ENCODE data around the gene NKAPL. TPM values are rescaled to one million over a fixed set of nuclear protein-coding genes. Genes with fewer than 3 reads are reported as not detected.

The NKAPL gene
- total RNA-seq, 4 donors from 2014 or later = 2.8 to 6.7 (median 4.7) TPM

GRCh38 chr6:28235912-28236452 is 23.1 kb upstream of the NKAPL start:
- TF ChIP-seq POLR2AphosphoS5 (IDR thresholded peaks at IDR 0.05) (no peak), POLR2A (IDR thresholded peaks at IDR 0.05; ENCODE audit: low read depth) (no peak), CTCF (IDR thresholded peaks at IDR 0.05) (no peak), EP300 (IDR thresholded peaks at IDR 0.05) (no peak)
- Histone ChIP-seq H3K27ac (replicated peaks in 1 of 4) (no peak overlapping the region), H3K27me3 (no peaks in the 10 kb centered on the region), H3K9me3 (no peaks in the 10 kb centered on the region), H3K4me1 (no peaks in the 10 kb centered on the region), H3K4me3 (no peak overlapping the region), H3K36me3 (peaks cover 17 to 56% (median 30%) of the 10 kb centered on the region in 4 donors)
- DNase-seq (ENCODE audit: extremely low spot score) = no peak
- 93% methylated on average over 3 of the region's 3 CpGs for WGBS
- intact Hi-C loops (cut with DNase I) = no loop called here

GRCh38 chr6:28239636-28240035 is 19.5 kb upstream of the NKAPL start:
- no peak overlapping the region for H3K4me3 ChIP-seq
- H3K9me3 ChIP-seq = no peaks in the 10 kb centered on the region
- no peaks in the 10 kb centered on the region for H3K4me1 ChIP-seq
- no peaks in the 10 kb centered on the region for H3K27me3 ChIP-seq
- 89% methylated on average over 1 of the region's 1 CpG for WGBS
- H3K27ac ChIP-seq (replicated peaks in 1 of 4) = no peak overlapping the region
- DNase-seq (ENCODE audit: extremely low spot score) = no peak
- peaks cover 7 to 36% (median 12%) of the 10 kb centered on the region in 4 donors for H3K36me3 ChIP-seq
- intact Hi-C loops (cut with DNase I) = no loop called here
- TF ChIP-seq CTCF (IDR thresholded peaks at IDR 0.05) (no peak), POLR2A (IDR thresholded peaks at IDR 0.05; ENCODE audit: low read depth) (no peak), POLR2AphosphoS5 (IDR thresholded peaks at IDR 0.05) (no peak), EP300 (IDR thresholded peaks at IDR 0.05) (no peak)

- no peak for DNase-seq (ENCODE audit: extremely low spot score)
- WGBS = 100% methylated on average over 1 of the region's 1 CpG
- H3K4me3 ChIP-seq = no peak overlapping the region
- intact Hi-C loops (cut with DNase I) = no loop called here
- no peak for TF ChIP-seq POLR2AphosphoS5 (IDR thresholded peaks at IDR 0.05)
- TF ChIP-seq POLR2A (IDR thresholded peaks at IDR 0.05; ENCODE audit: low read depth) = no peak
- no peak for TF ChIP-seq CTCF (IDR thresholded peaks at IDR 0.05)
- TF ChIP-seq EP300 (IDR thresholded peaks at IDR 0.05) = no peak
- H3K27ac ChIP-seq (replicated peaks in 1 of 4) = no peak overlapping the region
- no peaks in the 10 kb centered on the region for H3K4me1 ChIP-seq
- no peaks in the 10 kb centered on the region for H3K27me3 ChIP-seq
- no peaks in the 10 kb centered on the region for H3K9me3 ChIP-seq
- H3K36me3 ChIP-seq = peaks cover 15 to 40% (median 20%) of the 10 kb centered on the region in 4 donors
Observed at GRCh38 chr6:28240471-28240870, 18.6 kb upstream of the NKAPL start.

- Histone ChIP-seq H3K27me3 (no peaks in the 10 kb centered on the region), H3K36me3 (peaks cover 31 to 63% (median 53%) of the 10 kb centered on the region in 4 donors), H3K4me3 (no peak overlapping the region), H3K27ac (replicated peaks in 1 of 4) (no peak overlapping the region), H3K9me3 (no peaks in the 10 kb centered on the region), H3K4me1 (no peaks in the 10 kb centered on the region)
- intact Hi-C loops (cut with DNase I) = no loop called here
- WGBS = 91% methylated on average over 3 of the region's 3 CpGs
- no peak for DNase-seq (ENCODE audit: extremely low spot score)
- TF ChIP-seq POLR2A (IDR thresholded peaks at IDR 0.05; ENCODE audit: low read depth) = no peak
- no peak for TF ChIP-seq CTCF (IDR thresholded peaks at IDR 0.05)
- no peak for TF ChIP-seq POLR2AphosphoS5 (IDR thresholded peaks at IDR 0.05)
- no peak for TF ChIP-seq EP300 (IDR thresholded peaks at IDR 0.05)
Observed at GRCh38 chr6:28243946-28244345, 15.2 kb upstream of the NKAPL start.

Data from esophagus muscularis mucosa (tissue), 4 donors.